HG03457 (cell line): ENCODE results near the gene TRAM2.

Source experiments
- ATAC-seq: cut with Tn5 transposase; IDR thresholded peaks from one replicate; pipeline ENCODE4 v1.9.1; 2021; ENCODE audit warnings: moderate number of reproducible peaks; ENCODE audit not compliant: unreplicated experiment

The TRAM2 gene

DNA sequence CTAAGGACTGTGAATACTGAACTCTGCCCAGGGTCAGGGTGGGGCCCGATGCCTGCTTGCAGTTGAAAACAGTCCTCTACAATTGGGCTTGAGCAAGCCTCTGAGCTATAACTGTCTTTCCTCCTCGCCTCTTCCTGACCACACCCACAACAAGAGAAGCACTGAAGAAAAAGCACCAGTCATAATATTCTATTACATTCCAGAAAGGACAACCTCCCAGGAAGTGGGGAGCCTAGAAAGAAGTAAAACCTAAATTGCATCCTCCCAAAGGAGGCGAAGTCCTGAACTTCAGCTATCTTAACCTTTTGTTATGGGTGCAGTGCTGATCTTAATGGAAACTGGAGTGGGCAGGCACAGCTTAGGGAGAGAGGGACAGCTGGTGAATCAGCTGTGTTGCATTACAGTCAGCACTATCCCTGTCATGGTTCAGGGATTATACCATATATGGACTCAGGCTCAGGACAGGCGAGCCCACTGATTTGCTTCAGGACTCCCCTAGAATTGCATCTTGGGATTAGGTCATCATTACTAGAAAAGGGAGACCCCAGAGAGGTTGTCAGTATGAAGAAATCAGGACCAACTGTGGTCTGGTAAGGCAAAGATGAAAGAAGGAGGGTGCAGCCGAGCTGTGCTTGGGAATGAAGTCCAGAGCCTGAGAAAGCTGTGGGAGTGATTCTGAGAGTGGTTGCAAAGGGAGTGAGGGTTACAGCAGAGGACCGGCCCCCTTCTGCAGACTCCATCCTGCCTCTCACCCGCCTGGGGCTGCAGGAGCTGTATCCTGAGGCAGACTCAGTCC is 18.3 kb upstream of the TRAM2 start:
- ATAC-seq = peak; percentile 75

DNA sequence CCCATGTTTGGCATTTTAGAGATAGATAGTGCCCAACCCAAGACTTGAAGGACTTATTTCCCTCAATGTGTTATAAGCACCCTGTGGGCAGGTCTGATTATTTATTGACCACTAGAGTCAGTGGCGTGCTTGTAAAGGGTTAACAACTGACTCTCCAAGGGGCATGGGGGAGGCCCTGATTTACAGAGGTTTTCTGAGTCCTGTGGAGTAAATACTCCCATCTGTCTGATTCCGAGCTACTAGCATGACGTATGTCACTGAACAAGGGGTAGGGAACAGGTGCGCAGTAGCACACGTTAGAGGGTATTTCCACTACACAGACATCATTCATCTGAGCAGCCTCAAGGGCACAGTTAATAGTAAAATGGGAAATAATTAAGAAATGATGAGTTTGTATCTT is 17.4 kb upstream of the TRAM2 start:
- no peak for ATAC-seq

DNA sequence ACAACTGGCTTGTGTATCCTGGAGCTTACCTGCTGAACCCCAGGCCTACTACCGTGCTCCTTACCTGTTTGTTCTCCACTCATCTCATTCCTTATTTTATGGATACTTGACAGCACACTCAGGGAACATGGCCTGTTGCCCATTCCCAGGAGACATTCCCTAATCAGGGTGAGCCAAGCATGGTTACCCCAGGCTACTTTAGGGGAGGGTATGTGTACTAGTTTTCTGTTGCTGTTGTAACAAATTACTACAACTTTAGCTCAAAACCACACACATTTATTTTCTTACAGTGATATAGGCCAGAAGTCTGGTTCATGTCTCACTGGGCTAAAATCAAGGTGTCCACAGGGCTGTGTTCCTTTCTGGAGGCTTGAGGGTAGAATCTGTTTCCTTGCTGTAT is 15.0 kb upstream of the TRAM2 start:
- ATAC-seq = no peak

DNA sequence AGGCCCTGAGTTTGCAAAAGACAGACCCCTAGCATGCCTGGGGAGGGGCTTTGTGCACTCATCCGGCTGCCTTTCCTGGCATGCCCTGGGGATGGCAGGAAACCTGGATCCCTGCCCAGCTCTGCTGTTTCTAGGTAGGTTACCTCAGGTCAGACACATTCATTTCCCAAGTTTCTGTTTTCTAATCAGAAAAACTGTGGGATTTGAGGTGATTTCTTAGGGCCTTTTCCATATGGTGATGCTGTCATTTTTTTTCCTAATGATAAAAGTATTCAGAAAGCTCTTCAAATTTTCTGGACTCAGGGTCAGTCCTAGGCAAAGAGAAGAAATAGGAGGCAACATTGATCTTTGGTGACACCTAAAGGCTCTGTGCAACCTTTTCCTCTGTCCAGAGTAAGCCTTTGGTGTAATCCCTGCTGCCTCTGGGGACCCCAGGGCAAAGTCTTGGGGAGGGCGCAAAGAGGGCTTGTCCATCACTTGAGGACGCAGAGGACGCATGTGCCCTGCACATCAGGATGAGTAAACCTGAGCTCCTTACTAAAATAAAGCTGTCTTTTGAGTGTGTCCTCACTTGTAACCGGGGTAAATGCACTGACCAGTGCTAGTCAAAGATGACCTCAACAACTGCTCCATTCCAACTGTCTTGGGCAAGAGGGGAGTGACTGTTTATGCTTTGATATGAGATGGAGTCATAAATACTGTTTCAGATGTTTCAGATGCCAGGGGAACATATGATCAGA is 13.5 kb upstream of the TRAM2 start:
- no peak for ATAC-seq

DNA sequence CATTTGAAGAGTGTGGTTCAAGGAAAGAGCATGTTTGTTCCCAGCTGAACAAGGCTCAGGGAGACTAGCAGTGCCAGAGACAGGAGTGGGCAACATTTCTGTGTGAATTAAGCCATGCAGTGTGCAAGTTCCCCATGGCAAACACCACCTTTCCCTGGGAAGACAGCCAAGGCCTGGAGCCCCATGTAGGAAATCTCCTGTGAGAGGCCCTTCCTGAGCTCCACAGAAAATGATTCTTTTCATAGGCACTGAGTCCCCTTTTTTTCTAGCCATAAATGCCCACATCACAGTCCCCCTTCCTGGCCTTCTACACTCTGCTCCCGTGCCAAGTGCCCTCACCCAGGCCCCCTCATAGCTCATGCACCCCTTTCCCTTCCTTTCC is 11.8 kb upstream of the TRAM2 start:
- ATAC-seq = no peak

DNA sequence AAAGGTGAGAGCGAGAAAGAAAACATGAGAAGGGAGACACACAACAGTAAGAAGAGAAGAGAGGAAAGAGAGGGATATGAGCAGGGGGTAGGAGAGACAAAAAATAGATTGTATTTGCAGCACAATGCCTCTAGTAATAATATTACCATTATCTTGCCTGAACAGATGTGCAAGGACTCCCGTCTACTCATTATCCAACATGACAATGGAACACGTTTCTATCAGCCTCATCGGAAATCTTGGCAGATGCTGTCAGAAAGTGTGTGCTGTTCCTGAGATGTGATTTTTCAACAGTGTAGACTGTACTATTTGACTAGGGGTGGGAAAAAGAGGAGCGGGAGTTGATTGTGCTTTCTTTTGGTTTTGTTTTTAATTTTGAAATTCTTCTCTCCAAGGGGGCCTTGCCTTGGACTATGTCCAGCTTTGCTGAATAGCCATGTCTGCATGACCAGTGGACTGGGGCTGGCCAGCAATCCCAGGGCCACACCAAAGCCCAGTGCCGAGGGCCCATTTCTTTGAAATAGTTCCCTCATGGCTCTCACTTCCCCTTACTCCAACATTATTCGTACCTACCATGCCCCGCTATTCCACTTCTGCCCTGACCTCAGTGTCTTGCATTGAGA is 11.3 kb upstream of the TRAM2 start:
- no peak for ATAC-seq

DNA sequence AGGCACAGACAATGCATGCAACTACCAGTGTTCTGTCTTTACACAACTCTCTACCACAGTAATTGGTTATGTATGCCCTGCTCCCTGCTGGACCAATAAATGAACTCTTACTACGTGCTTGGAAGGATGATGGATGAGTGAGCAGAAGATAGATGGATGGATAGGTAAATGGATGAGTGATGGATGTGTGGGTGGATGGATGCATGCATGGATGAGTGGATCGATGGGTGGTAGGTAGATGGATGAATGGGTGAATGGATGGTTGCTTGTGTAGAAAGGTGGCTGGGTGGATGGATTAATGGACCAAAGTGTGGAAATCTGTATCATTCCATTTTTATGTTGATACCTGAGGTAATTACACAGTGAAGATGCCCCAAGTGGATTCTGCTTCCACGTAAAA is 10.1 kb upstream of the TRAM2 start:
- ATAC-seq = no peak

DNA sequence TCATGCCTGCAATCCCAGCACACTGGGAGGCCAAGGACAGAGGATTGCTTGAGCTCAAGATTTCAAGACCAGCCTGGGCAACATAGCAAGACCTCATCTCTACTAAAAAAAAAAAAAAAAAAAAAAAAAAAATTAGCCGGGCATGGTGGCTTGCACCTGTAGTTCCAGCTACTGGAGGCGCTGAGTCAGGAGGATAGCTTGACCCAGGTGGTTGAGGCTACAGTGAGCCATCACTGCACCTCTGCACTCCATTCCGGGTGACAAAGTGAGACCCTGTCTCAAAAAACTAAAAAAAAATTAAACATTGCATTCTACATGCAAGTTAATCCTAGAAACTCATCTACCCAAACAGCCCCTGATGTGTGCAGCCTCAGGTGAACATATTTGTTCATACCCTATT is 7.3 kb upstream of the TRAM2 start:
- no peak for ATAC-seq

DNA sequence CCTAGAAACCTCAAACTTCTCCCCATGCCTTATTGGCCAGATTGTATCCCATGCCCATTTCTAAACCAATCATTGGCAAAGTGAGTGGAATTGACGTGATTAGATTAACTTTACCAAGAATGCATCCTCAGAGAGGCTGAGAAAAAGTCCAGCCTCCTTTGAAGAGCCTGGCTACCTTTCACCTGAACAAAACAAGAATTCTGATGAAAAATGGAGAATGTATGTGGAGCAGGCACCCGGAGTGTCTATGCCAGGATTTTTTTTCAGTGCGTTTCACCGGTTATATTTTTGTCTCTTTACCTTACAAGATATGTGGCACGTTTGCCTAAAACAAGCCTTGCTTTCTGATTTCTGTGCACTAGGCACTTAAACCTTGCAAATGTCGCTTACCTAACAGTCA is 6.1 kb upstream of the TRAM2 start:
- ATAC-seq = no peak

DNA sequence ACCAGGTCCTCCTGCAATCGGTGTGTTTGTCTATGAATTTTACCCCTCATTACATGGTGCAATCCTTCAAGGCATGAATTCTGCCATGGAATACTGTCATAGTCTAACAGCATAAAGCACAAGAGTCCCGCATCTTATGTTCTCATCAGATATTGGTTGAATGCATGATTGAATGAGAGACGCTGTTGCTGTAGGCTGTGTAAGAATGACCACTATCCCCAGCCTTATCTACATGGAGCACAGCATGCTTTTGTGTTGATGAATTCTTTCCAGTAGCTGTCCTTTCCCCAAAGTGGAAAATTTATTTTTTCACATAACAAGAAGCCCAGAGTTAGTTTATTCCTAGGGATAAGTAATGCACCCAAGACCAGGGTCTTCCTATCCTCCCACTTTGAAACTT is 5.6 kb upstream of the TRAM2 start:
- no peak for ATAC-seq

DNA sequence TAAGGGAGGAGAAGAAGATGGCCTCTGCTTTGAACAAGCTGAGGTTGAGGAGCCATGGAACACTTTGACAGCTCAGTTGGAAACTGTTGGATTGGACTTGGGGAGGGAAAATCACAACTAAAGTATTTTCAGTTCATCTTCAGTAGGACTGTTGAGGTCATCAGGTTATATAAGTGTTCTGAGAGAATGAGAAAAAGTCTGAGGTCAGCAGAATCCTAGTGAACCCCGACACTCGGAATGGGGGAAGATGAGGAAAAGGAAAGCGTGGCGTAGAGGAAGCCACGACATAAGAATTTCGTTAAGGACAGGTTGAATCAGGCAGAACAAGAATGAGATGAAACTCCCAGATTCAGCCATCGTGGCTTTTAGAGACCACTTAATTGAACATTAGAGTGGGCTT is 4.0 kb upstream of the TRAM2 start:
- no peak for ATAC-seq

DNA sequence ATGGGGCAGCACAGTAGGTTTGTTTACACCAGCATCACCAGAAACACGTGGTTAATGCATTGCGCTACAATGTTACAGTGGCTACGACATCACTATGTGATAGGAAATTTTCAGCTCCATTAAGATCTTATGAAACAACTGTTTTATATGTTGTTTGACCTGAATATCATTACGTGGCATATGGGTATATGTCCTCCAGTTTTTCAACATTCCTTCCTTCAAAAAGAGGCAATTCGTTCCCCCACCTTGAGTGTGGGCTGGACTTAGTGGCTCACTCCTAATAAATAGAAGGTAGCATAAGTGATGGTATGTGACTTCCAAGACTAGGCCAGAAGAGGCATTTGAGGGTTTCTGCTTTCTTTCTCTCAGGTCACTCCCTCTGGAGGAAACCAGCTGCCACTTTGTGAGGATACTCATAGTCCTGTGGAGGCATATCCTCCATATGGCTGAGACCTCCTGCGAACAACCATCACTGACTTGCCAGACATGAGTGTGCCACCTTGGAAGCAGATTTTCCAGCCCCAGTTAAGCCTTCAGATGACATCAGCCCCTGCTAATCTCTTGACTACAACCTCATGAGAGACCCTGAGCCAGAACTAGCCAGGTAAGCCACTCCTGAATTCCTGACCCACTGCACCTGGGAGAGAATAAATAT is 2.3 kb upstream of the TRAM2 start:
- no peak for ATAC-seq

DNA sequence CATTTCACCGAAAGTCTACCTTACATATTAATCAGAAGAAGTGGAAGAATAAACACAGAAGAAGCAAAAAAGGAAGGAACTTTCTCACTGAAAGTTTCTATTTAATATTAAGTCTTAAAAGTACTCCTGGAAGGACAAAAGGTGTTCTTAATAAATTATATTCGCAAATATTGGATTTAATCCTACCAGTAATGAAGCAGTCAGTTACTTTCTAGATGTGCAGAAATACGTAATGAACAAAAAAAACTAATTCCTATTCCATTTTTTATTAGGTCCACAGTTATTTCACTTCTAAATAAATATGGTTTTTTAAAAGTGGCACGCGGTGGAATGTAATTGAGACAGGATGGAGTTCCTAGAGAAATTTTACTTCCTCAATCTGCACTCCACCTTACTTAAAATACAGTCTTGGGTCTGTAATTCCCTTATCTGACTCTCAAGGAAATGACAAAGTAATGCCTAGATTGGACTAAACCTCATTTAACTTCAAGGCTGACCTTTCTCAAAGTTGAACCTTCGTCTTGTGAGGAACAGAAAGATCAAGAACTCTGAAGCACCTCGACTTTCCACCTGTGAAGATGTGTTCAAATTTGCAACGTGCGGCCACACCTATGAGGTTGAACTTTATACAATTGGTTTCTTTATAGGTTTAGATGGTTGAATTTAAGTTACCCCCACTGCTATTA is 1.1 kb upstream of the TRAM2 start:
- ATAC-seq = no peak

DNA sequence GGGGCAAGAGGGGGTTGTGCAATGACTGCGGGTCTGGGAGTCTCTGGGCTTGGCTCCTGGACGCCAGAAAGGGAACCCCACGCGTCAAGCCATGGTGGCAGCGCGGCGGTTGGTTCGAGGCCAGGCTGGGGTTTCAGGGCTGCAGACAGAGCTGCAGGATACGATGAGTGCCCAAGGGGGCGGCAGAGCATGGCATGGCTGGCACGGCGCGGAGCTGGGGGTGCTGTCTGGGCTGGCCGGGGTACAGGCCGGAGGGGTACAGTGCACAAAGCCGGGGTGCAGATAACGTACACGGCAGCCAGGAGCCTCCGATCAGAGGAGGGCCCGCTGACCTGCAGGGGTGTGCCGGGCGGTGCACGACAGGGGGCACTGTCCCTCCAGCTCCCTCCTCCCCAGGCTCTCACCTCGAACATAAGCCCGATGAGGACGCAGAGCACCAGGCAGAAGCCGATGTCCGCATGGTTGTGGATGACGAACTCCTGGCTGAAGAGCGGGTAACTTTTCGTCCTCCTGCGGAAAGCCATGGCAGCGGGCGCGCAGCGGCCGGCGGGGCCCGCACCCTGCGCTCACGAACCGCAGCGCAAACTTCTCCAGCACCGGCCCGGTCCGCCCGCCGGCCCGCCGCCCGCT is 353 bp downstream of the TRAM2 start:
- ATAC-seq = peak; percentile 51

DNA sequence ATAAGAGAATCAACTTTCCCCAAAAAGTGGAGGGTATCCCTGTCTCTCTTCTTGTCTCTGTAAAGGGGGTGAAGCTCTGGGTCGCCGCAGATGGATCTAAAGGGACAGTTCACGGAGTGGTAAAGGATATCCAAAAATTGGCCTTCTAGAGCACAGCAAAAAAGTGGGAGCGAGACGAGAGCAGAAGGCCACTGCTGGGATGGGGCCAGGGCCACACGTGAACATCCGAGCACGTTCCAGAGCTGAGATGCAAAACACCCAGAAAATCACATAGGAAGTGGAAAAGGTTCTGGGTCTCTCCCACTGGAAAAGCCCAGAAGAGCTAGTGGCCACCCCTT is 837 bp downstream of the TRAM2 start:
- ATAC-seq = no peak

DNA sequence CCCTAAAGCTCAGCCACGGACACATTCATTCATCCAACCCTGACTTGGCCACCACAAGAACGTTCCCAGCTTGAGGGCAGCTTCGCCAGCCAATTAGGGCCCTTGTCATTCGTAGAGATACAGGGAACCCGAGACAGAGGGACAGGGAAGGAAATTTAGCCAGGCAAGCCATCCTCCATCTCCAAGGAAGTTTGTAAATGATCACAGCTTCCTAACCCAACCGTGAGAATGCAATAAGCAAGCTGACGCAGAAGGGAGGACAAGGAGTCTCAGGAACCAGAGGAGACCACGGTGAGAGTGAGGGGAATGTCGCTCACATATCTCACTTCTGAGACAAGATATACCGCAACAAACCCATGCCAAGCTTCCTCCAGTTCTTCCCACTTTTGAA is 1.4 kb downstream of the TRAM2 start:
- no peak for ATAC-seq

DNA sequence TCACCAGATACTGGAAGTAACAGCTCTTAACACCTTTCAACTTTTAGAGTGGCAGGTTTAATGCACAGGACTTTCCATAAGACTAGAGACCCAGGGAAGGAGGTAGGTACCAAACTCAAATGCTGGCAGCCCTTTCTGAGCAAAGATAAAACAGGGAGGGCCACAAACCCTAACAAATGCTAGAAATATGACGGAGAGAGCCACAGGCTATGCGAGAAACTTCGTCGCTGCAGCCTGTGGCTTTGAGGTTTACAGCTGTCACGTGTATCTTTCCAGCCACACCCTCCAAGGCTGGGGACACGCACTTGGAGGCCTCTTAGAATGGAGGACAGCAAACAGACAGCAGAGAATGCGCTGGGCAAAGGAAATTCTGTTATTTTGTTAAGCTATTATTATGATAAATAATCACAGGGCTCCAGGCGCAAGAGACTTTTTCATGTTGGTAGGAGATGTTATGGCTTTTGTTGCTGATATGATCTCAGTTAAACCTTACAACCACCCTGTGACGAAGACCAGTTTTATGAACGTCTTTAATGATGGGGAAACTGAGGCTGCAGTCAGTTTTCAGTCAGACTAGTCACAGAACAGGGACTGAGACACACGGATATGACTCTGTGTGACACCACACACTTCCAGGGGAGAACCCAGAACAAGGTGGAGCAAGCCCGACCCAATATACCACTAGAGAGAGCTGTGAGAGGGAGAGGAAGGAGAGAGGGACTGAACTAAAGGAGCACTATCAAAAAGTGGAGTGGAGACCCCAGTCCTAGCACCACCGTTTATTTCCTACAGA is 2.0 kb downstream of the TRAM2 start:
- ATAC-seq = no peak

DNA sequence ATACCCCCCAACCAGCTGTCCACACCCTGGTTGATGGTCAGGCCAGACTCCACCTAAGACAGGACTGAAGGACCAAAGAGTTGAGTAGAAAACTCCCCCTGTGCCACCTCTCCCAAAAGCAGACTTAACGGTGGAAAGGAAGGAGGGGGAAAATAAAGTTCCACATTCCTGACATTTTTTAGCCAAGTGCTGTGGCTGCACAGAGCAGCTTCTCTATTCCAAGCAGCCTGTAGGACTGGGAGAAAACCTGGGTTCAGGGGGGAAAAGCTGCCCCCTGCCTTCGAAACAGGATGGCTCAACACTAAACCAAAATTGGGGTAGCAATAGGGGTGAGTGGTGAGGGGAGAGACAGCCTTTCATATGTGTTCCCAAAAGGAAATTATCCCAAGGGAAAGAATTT is 3.6 kb downstream of the TRAM2 start:
- no peak for ATAC-seq

DNA sequence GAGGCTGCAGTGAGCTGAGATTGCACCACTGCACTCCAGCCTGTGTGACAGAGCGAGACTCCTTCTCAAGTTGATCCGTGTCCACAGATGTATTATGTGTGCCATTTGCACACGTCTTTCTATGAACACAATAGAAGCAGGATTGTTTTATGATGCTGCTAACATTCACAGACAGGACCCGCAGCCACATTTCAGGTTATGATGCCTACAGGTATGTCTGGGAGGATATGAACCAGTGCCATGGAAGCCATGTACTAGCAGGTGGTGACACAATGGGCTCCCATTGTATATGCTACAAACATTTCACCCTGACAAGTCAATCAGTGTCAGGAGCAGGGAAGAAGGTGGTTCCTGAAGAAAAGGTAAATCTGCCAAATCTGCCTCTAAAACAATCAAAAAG is 4.3 kb downstream of the TRAM2 start:
- no peak for ATAC-seq
